ENCODE data around the gene ITSN1. TPM values are rescaled to one million over a fixed set of nuclear protein-coding genes. Genes with fewer than 3 reads are reported as not detected.
"Not testable (repeated sequence)": the region's sequence is repeated elsewhere in the genome, so short reads cannot be mapped to it uniquely, and the experiment has no call there.

The ITSN1 gene
- polyA plus RNA-seq, 4 donors, result 40.7 to 44.6 (median 41.6) TPM

GRCh38 chr21:33712022-33712803, 69.9 kb downstream of the ITSN1 start:
- no peak for DNase-seq (ENCODE audit: low read depth in 4 of 4, low spot score in 3 of 4)

- DNase-seq (ENCODE audit: low read depth in 4 of 4, low spot score in 3 of 4), result no peak
Measured at GRCh38 chr21:33721081-33721480, 78.8 kb downstream of the ITSN1 start.

- not testable (repeated sequence) for DNase-seq (ENCODE audit: low read depth in 4 of 4, low spot score in 3 of 4)
Measured at GRCh38 chr21:33729139-33729538, 86.8 kb downstream of the ITSN1 start.

DNA sequence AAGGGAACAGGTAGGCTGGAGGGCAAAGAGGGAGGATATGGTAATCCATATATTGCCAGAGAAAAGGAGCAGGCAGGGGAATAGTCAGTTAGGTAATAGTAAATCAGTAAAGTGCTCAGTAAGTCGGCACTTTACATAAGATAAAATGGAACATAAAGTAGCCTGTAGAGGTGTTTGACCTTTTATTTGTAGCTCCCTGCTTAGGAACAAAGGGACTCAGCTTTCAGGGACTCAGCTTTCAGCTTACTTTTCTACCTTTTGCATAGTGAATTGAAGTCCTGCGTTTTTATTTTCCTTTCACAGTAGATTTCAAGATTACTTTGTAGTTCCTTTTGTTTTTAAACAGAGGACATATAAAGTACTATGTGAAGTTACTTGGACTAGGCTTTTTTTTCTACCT, 87.3 kb downstream of the ITSN1 start:
- no peak for DNase-seq (ENCODE audit: low read depth in 4 of 4, low spot score in 3 of 4)

DNA sequence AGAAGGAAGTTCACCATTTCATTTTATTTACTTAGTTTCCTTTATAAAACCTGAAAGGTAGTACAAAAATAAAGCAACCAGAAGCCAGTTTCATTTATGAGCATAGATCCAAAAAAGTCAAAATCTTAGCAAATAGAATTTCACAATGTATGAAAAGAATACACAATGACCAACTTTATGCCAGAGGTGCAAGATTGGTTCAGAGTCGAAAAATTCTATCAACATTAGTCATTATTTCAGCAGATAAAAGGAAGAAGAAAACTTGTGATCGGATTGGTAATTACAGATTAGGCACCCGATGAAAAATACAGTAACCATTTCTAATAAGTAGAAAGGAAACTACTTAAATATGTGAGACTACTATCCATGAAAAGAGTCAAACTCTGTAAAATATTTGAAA, 89.1 kb downstream of the ITSN1 start:
- DNase-seq (ENCODE audit: low read depth in 4 of 4, low spot score in 3 of 4), result no peak

- no peak for DNase-seq (ENCODE audit: low read depth in 4 of 4, low spot score in 3 of 4)
Measured at GRCh38 chr21:33732038-33732437, 89.7 kb downstream of the ITSN1 start.

DNA sequence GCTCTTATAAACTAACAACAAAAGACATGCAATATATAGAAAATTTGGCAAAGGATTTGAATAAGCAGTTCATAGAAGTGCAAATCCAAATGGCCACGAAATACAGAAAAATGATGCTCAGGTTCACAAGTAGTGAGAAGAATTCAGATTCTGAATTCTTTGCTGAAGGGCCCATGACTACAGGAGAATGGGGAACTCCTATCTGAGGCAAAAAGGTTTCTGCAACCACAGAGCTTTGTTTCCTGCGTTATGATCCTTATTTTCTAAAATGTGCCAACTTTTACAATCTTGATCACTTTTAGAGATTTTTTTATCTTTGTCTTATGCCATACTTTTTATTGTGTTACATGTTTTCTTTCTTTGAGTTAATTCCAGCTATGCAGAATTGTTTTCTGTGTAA, 91.3 kb downstream of the ITSN1 start:
- DNase-seq (ENCODE audit: low read depth in 4 of 4, low spot score in 3 of 4), result no peak

GRCh38 chr21:33734291-33734690, 92.0 kb downstream of the ITSN1 start:
- DNase-seq (ENCODE audit: low read depth in 4 of 4, low spot score in 3 of 4), result no peak

- DNase-seq (ENCODE audit: low read depth in 4 of 4, low spot score in 3 of 4), result no peak
Measured at GRCh38 chr21:33734818-33735217, 92.5 kb downstream of the ITSN1 start.

DNA sequence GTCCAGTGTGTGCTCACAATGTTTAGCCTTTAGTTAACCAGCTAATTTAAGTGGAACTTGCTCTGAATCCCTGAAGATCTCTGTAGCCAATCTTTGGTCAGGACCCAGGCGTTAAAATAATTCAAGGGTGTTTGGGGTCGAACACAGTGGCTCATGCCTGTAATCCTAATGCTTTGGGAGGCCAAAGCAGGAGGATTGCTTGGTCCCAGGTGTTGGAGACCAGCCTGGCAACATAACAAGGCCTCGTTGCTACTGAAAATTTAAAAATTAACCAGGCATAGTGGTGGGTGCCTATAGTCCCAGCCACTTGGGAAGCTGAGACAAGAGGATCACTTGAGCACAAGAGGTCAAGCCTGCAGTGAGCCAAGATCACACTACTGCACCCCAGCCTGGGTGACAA, 94.3 kb downstream of the ITSN1 start:
- no peak for DNase-seq (ENCODE audit: low read depth in 4 of 4, low spot score in 3 of 4)

DNA sequence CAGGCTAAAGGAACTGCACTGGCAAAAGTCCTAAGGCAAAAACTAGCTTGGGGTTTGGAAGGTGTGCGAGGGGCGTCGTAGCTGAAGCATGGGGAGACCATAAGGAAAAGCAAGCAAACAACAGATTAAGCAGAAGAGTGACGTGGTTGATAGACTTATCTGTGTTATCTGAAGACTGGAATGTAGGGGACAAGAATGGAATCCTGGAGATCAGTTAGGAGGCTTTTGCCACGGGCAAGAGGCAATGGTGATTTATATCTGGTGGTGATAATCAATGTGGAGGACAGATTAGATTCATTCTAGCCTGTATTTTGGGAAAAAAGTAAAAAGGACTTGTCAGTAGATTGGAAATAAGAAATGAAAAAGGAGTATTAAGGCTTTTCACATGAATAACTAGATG, 97.4 kb downstream of the ITSN1 start:
- no peak for DNase-seq (ENCODE audit: low read depth in 4 of 4, low spot score in 3 of 4)

DNA sequence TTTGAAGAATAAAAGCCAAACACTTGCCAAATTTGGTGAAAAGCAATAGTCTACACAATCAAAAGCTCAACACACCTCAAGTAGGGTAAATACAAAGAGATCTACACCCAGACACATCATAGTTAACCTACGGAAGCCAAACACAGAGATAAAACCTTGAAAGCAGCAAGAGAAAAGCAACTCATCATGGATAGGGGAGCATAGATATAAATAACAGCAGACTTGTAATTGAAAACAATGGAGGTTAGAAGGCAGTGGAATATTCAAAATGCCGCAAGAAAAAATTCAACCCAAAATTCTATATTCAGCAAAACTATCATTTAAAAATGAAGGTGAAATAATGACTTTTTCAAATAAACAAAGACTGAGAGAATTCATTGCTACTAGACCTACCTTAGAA, 105.1 kb downstream of the ITSN1 start:
- no peak for DNase-seq (ENCODE audit: low read depth in 4 of 4, low spot score in 3 of 4)

DNA sequence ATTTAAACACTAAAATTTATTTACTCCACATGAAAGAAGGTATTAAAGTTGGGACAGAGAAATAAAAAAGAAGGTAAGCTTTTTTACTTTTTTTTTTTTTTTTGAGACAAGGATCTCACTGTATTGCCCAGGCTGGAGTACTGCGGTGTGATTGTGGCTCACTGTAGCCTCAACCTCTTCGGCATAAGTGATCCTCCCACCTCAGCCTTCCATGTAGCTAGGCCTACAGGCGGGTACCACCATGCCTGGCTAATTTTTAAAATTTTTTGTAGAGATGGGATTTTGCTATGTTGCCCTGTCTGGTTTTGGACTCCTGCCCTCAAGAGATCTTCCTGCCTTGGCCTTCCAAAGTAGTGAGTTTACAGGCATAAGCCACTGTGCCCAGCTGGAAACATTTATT, 106.6 kb downstream of the ITSN1 start:
- no peak for DNase-seq (ENCODE audit: low read depth in 4 of 4, low spot score in 3 of 4)

- no peak for DNase-seq (ENCODE audit: low read depth in 4 of 4, low spot score in 3 of 4)
Measured at GRCh38 chr21:33750017-33750416, 107.7 kb downstream of the ITSN1 start.

DNA sequence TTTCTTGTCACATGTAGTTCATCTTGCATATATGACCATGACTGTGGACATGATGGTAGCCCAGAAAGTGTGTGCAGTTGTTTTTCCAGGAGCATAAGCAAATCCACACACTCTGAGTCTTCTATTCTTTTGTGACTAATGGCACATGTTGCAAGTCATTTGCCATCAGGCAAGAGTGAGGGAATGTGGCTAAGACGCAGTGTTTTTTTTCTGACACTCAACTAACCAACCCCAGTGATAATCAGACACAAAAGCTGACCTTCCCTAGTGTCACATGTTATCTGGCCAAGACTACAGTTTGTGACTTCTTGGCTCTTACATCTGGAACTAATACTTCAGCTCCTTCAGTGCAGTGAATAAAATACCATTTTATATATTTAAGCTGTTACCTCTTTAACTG, 108.8 kb downstream of the ITSN1 start:
- DNase-seq (ENCODE audit: low read depth in 4 of 4, low spot score in 3 of 4), result no peak

DNA sequence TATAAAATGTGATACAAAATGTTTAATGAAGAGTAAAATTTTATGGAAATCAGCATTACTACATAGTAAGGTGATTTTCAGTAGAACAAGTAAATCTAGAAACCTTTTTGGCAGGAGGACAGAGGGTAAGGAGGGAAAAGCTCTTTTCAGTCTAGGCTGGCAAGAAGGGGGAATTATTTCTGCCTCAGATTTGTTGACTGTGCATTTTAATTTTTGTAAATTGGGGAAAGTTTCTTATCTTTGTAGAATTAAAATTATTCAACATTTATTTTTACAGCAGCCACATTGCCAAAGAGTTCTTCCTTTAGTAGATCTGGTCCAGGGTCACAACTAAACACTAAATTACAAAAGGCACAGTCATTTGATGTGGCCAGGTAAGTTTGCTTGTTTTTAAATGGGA, 109.2 kb downstream of the ITSN1 start:
- DNase-seq (ENCODE audit: low read depth in 4 of 4, low spot score in 3 of 4), result no peak

GRCh38 chr21:33752260-33752659, 110.0 kb downstream of the ITSN1 start:
- no peak for DNase-seq (ENCODE audit: low read depth in 4 of 4, low spot score in 3 of 4)

DNA sequence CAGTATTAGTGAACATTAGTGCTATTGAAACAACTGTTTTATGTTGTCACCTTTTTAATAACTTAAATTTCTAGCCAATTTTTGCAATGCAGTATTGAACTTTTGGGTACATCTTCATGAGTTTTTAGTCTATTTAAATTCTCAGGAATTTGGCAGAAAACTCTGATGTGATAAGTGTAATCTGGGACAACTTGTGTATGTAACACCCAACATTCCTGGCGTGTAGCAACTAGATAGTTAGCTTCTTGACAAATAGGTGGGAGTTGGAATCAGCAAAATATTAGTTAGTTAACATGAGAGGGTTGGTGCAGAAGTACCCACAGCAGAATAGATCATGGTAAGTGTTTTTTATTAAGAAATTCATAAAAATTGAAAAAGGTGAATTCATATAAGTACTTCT, 111.6 kb downstream of the ITSN1 start:
- no peak for DNase-seq (ENCODE audit: low read depth in 4 of 4, low spot score in 3 of 4)

DNA sequence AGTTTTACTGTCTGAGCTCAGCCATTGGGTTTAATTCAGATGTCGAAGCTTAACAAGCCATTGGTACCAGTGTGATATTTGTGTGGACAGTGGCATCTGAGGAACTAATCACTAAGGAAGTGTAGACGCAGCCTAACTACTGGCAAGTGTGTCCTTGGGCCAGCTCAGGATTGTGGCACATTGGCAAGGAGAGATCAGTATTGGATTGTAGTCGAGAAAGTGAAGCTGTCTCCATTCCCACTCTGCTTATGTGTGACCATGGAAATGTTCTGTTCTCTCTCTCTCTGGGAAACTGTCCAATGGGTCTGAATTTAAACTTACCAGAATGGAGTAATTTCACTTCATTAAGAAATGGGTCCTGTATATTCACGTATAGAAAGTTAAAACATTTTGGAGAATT, 112.2 kb downstream of the ITSN1 start:
- no peak for DNase-seq (ENCODE audit: low read depth in 4 of 4, low spot score in 3 of 4)

- no peak for DNase-seq (ENCODE audit: low read depth in 4 of 4, low spot score in 3 of 4)
Measured at GRCh38 chr21:33755354-33755753, 113.1 kb downstream of the ITSN1 start.

- DNase-seq (ENCODE audit: low read depth in 4 of 4, low spot score in 3 of 4), result no peak
Measured at GRCh38 chr21:33760641-33761440, 118.5 kb downstream of the ITSN1 start.

GRCh38 chr21:33761441-33762036, 119.2 kb downstream of the ITSN1 start:
- DNase-seq (ENCODE audit: low read depth in 4 of 4, low spot score in 3 of 4), result peak in 3 of 4 donors; percentile 16 to 30 (median 22)
